Fibroblast of gingiva (primary cell): ENCODE results near the gene ANKRD52.
A peak's percentile ranks its signal among the peaks of the same experiment; 100 is the strongest.

Experiments
- DNase-seq: peaks from one replicate; pipeline ENCODE4 v3.0.0-alpha.2; 2011; ENCODE audit warnings: low read depth

Gene ANKRD52

DNA sequence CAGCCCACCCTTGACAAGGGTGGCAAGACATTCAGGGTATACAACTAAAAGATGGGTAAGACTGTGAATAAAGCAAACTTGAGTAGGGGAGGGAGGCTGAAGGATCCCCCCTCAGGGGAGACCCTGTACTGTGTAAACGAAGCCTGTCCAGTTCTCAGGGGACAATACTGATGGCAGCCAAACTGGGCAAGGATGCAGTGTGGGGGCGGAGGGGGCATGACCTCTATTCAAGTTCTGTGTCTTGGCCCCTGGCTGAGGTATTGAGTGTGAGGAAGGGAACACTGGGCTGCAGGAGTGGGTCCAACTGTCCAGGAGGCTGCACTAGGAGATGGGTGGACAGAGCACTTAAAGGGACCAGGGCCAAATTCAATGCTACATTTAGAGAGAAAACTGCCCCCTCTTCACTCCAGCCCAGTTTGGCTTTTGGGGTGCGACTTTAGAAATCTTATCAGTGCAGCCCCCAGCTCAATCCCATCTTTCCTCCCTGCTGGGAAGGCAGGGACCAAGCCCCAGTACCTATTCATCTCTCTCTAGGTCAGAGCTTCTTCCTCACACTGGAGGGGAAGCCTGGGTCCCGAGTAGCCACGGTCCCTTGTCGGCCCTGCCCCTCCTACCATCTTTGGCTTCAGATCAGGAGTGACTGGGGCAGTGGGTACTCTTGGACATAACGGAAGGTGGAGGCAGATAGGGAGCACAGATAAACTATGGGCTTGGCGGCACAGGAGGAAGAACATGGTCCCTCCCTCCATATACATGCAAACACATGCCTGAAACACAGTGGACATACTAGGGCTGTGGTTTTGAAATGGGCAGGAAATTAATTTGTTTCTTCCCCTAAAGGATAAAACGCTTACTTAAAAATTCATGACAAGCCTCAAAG lies 16.5 kb downstream of the ANKRD52 start:
- no peak for DNase-seq

DNA sequence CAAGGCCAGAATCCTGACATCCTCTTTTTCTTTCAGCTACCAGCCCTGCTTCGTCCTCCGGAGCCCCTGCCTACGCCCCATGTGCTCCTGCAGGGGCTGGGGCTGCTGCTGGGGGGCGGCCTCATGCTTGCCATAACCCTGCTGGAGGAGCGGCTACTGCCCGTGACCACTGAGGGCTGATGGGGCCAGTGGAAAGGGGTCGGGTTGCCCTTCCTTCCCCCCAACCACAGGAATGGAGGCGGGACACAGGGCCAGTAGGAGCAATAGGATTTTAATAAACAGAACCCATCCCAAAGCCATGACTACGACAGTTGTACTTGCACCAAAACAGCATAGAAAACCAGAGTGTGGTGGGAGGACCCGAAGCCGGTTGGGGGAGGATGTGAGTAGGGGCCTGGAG lies 20.6 kb downstream of the ANKRD52 start:
- no peak for DNase-seq

DNA sequence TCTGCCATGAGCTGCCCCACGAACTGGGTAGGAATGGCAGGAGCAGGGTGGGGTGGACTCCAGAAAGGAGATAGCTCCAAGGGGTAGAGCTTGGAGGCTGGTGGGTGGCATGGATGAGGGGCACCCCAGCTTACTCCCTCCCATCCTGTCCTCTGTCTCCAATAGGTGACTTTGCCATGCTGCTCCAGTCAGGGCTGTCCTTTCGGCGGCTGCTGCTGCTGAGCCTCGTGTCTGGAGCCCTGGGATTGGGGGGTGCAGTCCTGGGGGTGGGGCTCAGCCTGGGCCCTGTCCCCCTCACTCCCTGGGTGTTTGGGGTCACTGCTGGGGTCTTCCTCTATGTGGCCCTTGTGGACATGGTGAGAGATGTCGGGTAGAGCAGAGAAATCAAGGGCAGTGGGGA lies 21.2 kb downstream of the ANKRD52 start:
- DNase-seq, result no peak

DNA sequence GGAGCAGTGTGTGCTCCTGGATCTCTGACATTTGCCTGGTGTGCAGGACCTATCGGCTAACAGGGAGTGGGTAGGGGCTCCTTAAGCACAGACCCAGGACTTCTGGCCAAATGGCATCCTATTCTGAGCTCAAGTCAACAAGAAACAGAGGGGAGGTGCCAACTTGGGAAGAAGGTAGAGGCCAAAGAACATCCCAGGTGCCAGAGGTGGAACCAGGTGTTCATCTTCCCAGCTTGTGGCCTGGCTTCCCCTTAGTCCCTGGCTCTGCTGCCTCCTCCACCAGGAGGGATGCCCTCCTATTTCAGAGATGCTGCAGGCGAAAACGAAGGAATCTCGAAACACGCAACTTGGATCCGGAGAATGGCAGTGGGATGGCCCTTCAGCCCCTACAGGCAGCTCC lies 22.1 kb downstream of the ANKRD52 start:
- DNase-seq, result no peak

DNA sequence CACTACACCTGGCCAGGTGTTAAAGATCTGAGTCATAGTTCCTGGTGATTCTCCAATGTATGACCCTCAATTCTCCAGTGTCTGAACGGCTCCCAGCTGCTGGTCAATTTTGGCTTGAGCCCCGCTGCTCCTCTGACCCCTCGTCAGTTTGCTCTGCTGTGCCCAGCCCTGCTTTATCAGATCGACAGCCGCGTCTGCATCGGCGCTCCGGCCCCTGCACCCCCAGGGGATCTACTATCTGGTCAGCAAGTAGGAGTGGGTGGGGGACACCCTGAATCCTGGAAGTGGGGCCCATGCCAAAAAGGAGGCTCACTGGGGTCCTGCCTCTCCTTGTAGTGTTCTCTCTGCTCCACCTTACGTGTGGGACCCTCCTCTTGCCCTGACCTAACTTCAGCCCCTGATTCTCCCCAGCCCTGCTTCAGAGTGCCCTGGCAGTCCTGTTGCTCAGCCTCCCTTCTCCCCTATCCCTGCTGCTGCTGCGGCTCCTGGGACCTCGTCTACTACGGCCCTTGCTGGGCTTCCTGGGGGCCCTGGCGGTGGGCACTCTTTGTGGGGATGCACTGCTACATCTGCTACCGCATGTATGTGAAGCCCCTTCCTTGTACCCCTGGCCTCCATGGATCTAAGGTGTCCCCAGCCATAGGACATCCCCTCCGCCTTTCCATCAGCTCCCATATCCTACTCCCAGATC lies 23.3 kb downstream of the ANKRD52 start:
- DNase-seq, result no peak

DNA sequence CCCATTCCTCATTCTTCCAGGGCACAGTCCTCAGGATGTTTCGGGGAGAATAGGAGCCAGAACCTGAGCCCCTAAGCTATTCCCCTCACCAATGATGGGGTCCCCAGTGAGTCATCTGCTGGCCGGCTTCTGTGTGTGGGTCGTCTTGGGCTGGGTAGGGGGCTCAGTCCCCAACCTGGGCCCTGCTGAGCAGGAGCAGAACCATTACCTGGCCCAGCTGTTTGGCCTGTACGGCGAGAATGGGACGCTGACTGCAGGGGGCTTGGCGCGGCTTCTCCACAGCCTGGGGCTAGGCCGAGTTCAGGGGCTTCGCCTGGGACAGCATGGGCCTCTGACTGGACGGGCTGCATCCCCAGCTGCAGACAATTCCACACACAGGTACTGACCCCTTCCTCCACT lies 27.0 kb downstream of the ANKRD52 start:
- no peak for DNase-seq

DNA sequence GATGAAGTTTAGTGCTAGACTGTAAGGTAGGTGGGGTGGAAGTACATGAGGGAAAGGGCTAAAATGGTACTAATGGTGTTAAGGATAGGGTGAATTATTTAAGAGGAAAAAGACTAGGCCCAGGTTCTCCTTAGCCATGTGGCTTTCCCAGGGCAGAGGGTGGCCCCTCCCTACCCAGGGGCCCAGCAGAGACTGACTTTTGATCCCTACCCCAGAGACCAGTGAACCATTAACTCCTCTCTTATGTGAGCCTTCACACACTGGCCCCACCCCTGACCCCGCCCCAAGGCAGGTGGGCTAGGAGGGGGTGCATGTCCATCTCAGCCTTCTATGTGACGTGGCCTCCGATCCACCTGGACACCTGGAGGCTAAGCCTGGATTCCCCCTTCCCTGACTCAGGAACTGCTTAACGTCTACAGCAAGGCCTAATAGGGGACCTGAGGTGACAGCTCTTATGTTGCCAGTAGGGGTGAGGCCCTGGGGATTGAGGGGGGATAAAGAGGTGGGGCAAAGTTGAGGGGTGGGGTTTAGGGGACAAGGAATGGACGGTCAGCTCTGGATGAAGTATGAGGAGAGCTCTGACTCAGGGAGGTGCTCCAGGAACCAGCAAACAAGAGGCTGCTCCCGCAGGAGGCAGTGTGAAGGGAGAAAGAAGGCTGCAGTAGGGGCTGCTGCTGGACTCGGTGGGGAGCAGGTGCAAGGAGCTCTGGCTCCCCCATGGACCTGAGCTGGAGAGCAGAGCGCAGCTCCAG lies 27.6 kb downstream of the ANKRD52 start:
- DNase-seq, result no peak

DNA sequence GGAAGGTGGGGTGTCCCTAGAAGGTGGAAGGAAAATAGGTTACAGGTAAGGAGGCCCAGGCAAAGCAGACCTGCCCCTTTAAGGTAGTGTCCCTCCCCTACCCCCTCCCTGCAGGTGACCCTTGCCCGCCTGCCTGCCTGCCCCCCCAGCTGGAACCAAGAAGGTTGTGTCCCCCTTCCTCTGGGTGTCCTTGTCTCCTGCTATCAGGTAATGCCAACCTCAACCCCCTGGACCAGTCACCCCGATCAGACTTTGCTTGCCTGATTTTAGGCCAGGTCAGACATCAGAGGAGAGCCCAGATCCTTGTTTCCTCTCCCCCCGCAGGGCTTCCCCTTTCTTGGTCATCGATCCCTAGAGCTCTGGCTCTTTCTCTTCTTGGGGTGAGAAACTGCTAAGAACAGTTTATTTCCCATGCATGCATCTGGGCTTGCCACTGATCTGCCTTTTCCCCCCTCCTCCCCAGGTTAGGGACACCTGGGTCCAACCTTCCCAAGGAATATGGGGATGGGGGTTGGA lies 28.2 kb downstream of the ANKRD52 start, which contains the start of gene SLC39A5:
Gene SLC39A5 (plus strand): TSS at position 136 of the 516 bp plus-strand sequence. CDS start 1,224 bp downstream, outside the sequence.
- DNase-seq, result no peak

DNA sequence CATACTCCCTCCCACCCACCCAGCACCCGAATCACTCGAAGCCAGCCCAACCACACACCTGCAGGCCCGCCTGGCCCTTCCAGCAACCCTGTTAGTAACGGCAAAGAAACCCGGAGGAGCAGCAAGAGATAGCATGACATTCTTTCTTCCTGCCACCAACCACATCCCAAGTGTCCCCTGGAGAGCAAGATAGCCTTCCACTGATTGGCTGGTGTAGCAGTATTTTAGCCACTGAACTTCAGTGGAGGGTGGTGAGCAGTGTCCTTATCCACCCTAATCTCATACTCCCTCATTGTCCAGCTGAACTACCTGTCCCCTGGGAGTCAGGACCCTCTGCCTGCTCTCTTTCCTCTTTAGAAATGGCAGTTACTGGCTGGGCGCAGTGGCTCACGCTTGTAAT lies 29.1 kb downstream of the ANKRD52 start:
- DNase-seq, result no peak

DNA sequence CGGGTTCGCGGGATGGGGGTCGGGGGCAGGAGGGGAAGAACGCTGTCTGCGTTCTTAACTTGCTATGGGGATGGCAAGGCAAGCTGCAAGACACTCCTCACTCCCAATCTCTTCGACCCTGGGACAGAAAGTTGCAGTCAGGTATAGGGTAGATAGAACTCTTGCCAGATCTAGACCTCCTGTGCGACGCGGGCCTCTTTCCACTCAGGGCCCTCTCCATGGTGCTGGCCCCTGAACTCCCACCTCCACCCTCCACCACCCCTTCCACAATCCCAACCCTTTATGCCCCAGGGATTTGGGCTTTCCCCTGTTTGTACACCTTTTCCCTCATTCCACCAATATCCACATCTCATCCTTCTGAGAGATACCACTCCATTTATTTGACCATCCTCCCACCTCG lies 33.2 kb downstream of the ANKRD52 start:
- no peak for DNase-seq

DNA sequence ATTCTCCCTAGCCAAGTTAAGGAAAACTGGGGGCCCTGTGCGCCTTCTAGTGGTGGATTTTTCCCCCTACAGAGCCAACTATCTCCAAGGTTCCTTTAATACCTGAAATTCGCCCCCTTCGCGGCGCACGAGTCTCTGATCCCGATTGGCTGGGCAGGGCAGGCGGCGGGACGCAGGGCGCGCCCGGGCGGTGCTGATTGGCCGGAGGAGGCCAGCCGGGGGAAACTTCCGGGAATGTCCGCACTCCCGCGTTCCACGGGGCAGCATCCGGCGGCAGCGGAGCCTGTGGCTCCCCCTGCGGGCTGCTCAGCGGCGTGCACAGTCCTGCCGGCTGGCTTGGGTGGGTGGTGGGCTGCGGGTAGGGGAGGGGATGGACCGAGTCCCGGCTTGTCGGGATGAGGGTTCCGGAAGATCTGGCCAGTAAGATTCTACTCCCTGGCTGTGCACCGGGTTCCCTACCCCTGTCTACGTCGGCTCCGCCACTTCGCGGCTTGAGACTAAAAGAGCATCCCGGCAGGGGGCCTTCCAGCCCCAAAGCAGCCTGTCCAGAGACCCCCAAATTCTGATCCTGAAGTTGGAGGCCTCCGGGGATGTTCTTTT lies 34.0 kb downstream of the ANKRD52 start, which contains the start of gene NABP2:
Gene NABP2 (plus strand): TSS at position 241 of the 600 bp plus-strand sequence. CDS start 515 bp downstream, outside the sequence.
- DNase-seq, result peak; percentile 97

DNA sequence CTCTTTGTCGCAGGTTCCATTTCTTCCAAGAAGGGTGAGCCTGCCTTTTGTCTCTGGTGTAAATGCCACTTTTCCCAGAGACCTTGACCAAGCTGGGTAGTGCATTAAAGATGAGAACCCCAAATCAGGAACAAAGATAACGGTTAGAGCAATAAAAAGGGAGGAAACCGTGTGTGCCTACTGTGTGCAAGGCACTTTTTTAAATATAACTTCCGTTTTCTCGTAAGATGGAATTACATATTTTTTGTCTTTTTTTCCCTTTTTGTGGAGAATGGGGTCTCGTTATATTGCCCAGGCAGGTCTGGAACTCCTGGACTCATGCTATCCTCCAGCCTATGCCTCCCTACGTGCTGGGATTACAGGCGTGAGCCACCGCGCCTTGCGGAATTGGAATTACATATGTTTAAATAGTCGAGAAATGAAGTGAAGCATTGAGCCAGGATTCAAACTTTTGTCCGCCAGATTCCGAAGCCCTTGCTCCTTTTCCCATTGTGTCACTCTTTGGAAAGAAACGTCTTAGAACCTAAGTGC lies 34.5 kb downstream of the ANKRD52 start:
- no peak for DNase-seq

DNA sequence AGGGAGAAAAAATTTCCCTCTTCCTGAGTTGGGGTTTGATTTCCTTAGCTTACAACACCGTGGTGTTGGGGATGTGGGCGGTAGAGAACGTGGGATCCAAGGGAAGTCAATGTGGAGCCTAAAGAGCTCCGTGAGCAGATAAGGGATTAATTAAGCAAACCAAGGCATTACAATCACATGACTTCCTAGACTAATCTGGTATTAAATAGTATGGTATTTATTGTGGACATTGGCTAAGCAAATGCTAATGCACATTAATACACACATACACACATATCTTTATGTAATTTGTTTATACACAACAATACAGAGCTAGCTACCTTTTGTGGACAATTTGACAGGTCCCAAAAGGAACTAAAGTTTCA lies 35.7 kb downstream of the ANKRD52 start:
- DNase-seq, result no peak

DNA sequence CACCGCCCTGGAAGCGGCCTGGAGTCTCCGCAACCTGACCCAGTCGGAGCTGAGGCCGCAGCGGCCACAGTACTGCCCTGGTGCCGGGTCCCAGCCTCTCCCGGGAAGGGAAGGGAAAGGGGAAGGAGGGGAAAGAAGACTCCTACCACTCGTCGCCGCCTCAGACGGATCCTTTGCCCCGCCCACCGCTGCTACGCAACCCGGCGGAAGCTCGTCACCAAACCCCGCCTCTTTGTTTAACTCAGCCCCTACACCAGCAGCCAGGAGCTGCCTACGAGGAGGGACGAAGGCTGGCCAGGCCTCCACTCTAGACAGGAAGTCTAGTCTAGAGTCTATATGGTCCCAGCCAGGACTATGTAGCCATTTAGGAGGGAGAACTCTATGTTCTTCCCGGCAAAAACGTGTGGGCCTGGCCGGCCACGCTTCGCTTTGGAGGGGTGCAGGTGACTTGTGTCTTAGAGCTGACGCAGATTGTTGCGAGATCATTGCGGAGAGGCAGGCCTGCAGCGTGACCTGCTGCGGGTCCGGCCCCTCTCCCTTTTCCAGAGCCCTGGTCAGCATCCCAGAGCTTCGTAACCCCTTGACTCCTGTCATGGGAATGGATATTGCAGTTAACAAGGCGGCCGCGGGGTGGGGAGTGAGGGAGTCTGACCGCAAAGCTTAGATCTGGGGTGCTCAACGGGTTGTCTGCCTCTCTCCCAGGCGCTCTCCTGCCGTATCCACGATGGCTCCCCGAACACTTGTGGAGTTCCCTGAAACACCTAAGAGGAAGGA lies 36.2 kb downstream of the ANKRD52 start, which contains the start of gene RNF41:
Gene RNF41 (minus strand): TSS at position 166 of the 774 bp plus-strand sequence. CDS start 7,875 bp downstream, outside the sequence.
- DNase-seq, result peak; percentile 98

DNA sequence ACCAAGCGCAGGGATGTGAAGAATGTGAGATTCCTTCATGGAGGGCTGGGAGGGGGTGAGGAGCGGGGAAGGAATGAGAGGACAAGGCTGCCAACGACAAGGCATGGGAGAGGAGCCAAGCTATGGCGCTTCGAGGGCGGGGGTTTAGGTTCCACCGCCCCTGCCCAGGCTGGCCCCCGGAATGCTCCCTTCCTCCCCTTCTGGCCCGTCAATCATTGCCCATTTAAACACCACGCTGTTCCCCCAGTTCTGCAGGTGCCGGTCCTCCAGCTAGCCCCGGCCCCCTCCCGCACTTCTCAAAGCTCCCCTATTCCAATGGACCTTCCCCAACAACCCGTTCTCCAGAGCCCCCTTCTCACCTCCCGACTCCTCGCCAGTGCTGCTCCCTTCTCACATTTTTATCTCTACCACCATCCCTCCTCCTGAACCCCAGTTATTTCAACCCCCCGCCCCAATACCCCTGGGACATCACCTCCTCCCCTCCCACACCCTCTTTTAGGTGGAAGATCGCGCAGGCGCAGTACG lies 36.9 kb downstream of the ANKRD52 start:
- DNase-seq, result peak; percentile 87

DNA sequence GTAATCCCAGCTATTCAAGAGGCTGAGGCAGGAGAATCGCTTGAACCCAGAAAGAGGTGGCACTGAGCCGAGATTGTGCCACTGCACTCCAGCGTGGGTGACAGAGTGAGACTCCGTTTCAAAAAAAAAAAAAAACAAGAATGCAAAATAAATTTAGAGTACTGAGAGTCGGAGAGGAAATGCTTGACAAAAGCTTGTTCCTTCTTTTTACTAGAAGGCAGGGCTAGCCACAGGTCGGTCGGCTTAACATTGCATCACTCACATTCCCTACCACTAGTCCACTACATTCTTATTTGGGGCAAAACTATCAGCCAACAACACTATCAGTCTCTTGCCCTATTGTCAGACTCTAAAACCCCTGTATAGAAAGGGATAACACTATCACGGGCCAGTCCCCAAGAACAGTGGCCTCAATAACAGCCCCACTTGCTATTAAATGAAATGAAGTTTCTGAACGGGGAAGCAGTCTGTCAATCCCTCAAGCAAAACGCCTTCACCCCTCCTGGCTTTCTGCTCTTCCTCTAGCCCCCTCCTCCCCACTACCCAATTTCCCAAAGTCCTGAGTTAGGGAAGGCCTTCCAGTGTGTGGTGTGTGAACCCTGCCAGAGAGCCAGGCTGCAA lies 37.5 kb downstream of the ANKRD52 start:
- DNase-seq, result peak; percentile 50

DNA sequence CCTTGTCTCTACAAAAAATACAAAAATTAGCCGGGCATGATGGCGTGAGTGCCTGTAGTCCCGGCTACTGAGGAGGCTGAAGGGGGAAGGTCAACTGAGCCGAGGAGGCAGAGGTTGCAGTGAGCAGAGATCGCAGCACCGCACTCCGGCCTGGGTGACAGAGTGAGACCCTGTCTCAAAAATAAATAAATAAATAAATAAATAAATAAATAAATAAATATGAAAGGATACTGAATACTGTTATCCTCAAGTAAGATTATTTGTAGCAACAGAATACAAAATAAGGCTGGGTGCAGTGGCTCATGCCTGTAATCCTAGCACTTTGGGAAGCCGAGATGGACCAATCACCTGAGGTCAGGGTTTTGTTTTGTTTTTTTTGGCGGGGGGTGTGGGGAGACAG lies 38.3 kb downstream of the ANKRD52 start:
- DNase-seq, result no peak

DNA sequence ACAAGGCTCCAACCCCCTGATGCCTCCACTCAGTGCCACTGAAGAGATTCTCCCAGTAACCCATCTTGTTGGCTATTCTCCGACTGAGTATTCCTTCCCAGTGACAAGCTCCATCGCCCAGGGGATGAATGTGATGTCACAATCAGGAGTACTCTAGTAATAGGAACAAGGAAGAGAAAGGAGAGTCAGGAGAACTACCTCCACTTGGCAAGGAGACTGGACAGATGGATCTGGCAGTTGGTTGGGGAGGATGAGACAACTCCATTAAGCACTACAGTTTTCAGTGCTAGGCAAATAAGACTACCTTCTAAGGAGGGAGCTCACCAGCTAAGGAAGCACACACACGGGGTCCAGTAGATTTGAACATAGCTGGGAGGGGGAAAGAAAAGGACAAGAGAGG lies 41.7 kb downstream of the ANKRD52 start:
- no peak for DNase-seq

DNA sequence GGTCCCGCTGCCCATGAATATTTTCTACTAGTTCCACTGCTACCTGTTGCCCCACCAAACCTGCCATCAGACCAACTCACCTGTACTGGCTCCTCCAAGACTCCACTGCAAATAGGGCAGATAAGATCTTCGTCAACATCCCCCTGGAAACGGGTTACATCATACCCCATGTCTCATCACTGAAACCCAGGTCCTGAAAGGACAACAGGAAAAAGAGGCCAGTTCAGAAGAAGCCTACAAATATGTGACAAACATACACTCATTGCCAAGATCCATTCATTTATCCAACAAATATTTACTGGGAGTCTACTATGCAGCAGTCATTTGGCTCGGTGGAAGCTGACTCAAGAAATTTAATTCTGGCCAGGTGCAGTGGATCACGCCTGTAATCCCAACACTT lies 44.3 kb downstream of the ANKRD52 start:
- DNase-seq, result no peak

DNA sequence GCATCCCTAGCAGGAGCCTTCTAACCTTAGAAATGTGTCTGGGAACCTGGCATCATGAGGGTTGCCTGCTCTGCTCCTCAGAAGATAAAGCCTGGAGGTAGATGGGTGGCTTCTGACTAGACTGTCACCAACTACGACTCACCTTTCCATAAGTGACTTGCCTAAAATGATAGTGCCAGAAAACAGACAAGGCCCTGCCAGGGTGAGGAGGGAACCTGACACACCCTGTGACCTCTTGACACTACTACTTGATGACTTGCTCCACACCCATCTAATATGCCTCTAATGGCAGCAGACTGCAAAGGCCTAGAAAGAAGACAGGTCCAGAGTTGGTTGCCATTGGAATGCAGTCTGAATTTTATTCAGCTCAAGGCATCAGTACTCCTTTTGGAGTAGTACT lies 45.8 kb downstream of the ANKRD52 start:
- no peak for DNase-seq
